GM18519 (cell line): Measurements from ENCODE around the gene BAZ1A.
"Not testable (repeated sequence)": the region's sequence is repeated elsewhere in the genome, so short reads cannot be mapped to it uniquely, and the experiment has no call there.

Experiments used
- ATAC-seq: cut with Tn5 transposase; IDR thresholded peaks from one replicate; pipeline ENCODE4 v1.9.1; 2021; ENCODE audit warnings: mild to moderate bottlenecking, moderate library complexity; ENCODE audit not compliant: unreplicated experiment, low FRiP score

The BAZ1A gene

DNA sequence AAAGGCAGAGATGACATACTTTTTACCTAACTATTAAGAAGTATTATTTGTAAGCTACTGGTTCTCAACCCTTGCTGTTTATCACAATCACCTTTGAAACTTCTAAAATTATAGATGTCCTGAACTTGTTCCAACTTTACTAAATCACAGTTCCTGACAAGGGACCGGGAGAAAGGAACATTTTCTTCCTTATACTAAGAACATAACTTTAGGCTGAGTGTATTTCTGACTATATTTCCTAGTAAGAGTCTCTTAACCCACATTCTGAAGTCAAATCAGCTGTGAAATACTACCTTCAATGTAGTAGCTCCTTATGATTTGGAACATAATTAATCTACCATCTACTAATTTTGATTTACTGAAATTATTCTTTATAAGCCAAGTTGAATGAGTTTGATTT lies 80.2 kb downstream of the BAZ1A start:
- ATAC-seq: no peak

DNA sequence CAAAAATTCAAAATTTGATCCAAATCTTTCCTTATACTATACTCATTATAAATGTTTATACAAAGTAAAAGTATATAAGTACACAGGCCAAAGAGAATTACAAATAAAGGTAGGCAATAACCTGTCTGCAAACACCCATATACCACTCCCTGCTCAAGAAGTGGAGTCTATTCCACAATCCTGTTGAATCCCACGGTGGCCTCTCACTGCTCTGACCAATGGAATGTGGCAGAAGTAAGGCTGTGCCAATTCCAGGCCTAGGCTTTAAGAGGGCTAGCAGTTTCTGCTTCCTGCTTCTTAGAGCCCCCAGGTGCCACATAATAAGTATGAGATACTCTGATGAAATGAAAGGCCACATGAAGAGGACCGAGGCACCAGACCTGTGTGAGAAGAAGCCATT lies 80.9 kb downstream of the BAZ1A start:
- no peak for ATAC-seq

DNA sequence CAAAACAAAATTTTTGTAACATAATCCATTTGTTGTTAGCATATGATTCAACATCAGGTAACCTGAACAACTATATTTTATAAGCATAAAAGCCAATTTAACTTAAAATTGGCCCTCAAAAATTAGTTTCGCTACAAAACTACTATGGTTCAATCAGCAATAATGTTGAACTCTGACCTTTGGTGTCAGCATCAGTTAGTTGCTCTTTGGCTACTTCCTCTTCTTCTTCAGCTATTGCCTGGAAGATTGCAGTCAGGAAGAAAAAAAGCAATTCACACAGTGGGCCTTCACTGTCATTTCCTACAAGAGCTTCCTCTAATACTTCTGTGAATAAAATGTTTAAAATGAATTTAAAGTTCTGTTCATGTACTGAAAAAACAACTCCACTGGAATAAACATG lies 82.6 kb downstream of the BAZ1A start:
- ATAC-seq: no peak

DNA sequence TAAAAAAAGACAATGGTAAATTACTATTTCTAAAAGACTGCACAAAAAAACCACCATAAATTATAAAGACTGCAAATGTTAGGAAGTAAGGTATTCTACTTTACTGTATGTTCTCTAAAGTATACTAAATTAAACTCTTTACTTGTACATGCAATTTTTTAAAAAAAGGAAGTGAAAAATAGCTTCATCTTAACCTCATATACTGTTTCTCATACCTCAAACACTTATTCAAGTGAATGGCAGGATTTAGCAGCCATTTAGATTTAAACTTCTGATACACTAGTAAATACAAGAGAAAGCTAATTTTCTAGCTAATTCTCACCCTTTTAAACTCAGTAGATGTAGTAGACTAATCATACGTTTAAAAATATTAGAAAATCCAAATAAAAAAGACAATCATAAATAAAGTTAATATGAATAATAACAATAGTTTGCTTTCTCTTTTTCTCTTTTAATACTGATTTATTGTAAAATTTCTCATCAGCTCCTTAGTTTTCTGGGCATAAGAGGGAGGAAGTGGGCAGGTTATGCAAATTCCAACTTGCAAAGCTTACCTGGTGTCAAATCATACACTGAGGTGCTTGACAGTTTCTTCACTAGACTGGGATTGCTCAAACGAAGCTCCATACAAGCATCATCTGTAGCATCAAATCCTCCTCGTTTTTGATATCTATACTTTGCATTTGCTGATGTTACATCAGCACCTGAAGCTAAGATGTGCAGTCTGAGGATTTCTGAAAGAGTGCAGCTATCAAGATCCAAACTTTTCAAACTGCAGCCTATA lies 89.7 kb downstream of the BAZ1A start:
- peak; percentile 58 for ATAC-seq

DNA sequence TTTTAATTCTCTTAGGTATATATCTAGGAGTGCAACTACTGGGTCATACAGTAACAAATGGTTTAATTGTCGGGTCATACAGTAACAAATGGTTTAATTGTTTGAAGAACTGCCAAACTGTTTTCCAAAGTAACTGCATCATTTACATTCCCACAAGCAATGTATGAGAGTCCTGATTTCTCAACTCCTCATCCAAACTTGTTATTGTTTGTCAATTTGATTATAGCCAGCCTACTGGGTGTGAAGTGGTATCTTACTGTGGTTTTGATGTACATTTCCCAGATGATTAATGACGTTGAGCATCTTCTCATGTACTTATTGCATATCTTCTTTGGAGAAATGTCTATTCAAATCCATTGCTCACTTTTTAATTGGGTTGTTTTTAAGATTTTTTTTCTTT lies 93.1 kb downstream of the BAZ1A start:
- no peak for ATAC-seq

DNA sequence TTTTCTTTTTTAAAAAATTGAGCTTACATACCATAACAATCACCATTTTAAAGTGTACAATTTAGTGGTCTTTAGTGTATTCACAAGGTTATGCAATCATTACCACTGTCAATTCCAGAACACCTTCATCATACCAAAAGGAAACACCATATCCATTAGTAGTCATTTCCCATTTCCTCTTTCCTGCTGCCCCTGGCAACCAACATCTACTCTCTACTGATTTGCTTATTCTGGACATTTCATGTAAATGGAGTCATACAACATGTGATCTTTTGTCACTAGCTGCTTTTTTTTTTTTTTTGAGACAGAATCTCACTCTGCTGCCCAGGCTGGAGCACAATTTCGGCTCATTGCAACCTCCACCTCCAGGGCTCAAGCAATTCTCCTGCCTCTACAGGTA lies 93.9 kb downstream of the BAZ1A start:
- ATAC-seq: no peak

DNA sequence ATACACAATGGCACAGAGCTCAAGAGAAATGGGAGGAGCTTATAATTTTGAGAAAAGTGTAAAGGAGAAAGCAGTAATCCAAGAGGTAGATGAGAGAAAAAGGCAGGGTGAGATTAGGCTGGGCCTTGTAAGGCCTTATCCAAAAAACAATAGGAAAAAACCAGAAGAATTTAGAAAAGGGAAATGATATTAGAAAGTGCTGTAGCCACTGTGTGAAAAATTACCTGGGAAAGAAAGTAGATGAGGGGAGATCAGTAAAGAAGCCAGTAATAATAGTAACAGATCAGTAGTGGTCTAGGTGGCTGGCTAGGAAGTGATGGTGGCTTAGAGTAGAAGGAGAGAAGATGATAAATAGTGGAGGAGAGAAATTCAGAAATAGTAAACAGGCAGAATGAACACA lies 94.5 kb downstream of the BAZ1A start:
- no peak for ATAC-seq

DNA sequence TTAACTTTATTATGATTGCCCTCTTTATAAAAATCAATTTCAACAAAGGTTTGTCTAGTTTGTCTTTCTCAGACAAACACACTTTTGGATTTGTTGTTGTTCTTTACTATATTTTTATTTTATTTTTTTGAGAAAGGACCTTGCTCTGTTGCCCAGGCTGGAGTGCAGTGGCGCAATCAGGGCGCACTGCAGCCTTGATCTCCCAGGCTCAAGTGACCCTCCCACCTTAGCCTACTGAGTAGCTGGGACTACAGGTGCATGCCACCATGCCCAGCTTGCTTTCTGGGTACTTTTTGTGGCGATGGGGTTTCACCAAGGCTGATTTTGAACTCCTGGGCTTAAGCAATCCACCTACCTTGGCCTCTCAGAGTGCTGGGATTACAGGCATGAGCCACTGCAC lies 96.4 kb downstream of the BAZ1A start:
- no peak for ATAC-seq

DNA sequence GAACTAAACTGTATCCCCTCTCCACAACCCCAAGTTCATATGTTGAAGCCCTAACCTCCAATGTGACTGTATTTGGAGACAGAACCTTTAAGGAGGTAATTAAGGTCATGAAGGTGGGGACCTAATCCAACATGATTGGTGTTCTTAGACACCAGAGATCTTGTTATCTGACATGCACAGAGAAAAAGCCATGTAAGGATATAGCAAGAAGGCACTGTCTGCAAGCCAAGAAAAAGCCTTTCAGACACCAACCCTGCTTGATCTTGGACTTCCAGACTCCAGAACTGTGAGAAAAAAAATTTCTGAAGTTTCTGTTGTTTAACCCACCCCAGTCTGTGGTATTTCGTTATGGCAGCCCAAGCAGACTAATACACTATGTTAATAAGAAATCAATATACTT lies 98.5 kb downstream of the BAZ1A start:
- no peak for ATAC-seq

DNA sequence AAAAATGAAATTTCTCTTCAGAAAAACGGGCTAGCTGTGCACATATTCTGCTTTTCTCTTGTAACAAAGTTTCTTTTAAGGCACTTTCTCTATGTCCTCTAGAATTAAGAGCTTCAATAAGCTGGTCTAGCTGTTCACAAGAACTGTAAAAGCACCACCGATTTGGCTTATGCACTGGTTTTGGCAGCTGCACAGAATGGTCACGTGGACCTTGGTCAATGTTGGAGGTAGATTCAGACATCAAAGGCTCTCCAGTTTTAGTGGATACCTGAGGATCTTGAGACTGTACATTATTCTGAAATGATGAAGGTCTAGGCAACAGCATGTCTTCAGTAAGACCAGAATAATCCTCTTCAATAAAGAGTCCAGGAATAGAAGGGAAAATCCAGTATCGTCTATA lies 99.2 kb downstream of the BAZ1A start:
- no peak for ATAC-seq

DNA sequence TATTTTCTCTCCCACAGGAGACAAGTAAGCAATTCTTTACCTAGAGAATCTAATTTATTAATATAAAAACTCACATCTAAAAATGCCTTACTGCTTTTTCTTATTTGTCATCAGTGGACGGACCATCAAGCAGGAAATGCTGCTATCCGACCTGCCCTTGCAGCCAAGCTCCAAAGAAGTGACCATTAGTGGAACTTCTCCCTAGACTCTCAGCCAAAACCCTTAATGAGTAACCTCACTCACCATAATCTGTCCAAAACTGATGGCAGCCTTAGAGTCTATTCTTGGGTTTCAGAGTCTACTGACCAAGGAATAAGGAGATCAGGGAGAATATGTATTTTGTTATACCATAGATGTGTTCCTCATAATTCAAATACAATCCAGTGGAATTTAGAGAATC lies 99.8 kb downstream of the BAZ1A start:
- no peak for ATAC-seq

DNA sequence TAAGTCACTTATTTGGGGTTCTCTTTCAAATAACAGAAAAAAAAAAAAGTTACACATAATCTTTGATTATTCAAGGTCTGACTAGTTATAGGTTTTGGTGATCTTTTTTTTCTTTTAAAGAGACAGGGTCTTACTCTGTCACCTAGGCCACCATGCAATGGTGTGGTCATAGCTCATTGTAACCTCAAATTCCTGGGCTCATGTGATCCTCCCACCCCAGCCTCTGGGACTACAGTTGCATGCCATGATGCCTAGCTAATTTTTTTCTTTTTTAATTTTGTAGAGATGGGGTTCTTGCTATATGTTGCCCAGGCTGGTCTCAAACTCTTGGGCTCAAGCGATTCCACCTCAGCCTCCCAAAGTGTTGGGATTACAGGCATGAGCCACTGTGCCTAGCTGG lies 104.3 kb downstream of the BAZ1A start:
- ATAC-seq: no peak

DNA sequence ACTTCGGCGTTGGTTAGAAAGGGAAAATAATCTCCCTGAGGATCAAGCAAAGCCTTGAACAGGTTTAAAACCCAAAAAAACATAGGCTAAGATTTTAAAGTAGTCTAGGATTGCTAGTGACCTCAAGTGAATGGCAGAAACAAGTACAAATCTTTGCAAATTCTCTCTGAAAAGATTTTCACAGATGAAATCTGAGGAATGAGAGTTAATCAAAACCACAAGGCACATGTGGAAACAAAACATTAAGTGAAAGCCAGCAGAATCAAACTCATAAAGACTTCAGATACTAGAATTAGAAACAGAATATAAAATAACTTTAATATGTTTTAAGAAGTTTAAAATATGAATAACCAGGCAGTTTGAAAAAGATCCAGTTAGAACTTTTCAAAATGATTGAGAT lies 108.6 kb downstream of the BAZ1A start:
- no peak for ATAC-seq

DNA sequence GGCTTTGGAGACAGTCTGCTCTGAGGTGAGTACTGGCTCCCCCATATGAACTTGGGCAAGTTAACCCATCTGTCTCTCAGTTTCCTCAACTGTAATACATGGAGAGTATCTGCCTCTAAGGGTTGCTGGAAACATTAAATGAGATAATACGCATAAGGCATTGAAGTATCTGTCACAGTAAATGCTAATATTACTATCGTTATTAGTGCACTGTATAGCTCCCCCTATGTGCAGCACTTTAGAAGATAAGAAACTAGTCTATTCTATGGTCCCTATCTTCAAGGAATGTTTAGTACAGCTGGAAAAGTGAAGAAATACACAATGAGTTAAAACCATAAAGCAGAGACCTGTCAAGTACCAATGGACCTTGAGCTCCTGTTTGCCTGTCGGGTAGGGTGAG lies 109.1 kb downstream of the BAZ1A start:
- no peak for ATAC-seq

DNA sequence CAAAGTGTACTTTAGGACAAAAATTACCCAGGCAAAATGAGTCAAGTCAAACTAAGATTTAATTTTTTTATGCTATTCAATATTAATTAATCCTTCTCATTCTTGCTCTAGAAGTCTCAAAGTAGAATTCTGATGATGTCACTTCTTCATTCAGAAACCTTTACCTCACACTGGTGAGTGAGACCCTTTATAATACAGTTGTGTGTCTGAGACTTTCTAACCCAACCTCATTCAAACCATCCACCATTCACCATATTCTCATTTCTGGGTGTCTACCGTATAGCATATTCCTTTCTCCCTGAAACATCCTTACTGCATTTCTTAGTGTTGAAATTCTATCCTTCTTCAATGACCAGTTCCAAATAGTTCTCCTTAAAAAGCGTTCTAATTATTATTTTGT lies 119.9 kb downstream of the BAZ1A start:
- ATAC-seq: no peak

DNA sequence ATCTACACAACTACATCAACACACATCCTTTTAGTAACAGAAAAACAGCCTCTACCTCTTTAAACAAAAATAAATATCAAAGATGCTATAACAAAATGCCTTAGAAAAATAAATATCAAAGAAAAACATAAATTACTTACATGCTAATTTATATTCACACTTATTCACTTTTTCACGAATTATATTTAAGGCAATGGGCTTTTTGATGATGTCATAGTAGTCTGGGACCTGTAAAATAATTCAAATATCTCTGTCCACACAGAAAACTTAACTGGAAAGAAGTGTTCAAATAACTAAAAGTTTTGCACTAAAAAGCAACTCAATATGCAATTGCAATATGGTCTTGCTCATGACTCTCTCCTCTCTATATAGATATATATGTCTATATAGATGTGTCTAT lies 120.5 kb downstream of the BAZ1A start:
- ATAC-seq: no peak

DNA sequence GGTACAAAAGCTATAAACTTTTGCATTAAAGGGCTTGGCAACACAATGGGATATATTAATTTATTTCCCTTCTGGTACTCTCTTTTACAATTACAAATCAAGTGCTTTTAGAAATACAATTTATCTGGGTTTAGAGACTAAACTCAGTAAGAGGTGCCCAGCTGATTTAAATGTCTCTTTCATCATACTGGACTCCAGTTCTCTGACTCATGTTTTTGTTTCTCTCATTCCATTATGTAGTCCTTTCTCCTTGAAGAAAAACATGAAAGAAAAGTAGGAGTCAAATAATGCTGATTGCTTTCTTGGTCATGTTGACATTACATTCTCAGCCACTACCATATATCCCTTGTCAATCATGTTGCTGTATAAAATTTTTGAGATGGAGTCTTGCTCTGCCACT lies 124.5 kb downstream of the BAZ1A start:
- no peak for ATAC-seq

DNA sequence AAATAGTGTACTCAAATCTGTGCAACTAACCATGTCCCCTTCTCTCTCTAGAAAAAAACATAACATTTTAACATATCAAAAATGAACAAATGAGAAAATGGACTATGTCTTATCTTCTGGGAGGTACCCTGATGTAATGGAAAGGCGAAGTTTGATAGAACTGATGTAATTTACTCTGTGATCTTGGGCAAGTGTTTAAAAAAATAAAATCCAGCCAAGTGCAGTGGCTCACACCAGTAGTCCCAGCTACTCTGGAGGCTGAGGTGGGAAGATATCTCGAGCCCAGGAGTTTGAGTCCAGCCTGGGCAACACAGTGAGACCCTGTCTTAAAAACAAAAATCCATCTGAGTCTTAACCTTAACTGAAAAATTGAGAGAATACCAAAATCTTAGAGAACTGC lies 124.9 kb downstream of the BAZ1A start:
- ATAC-seq: no peak

DNA sequence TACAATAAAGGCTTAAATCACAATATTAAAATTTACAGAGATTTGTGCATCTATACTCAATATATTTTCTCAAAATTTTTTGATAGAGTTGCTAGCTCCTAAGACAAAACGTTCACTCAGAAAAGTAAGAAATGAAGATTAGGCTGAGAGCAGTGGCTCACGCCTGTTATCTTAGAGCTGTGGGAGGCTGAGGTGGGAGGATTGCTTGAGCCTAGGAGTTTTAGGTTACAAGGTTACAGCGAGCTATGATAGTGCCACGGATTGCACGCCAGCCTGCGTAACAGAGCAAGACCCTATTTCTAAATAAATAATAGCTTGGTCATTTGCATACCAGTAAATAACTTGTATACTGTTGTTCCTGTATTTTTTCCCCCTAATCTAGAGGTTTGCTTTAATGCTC lies 125.8 kb downstream of the BAZ1A start:
- no peak for ATAC-seq

DNA sequence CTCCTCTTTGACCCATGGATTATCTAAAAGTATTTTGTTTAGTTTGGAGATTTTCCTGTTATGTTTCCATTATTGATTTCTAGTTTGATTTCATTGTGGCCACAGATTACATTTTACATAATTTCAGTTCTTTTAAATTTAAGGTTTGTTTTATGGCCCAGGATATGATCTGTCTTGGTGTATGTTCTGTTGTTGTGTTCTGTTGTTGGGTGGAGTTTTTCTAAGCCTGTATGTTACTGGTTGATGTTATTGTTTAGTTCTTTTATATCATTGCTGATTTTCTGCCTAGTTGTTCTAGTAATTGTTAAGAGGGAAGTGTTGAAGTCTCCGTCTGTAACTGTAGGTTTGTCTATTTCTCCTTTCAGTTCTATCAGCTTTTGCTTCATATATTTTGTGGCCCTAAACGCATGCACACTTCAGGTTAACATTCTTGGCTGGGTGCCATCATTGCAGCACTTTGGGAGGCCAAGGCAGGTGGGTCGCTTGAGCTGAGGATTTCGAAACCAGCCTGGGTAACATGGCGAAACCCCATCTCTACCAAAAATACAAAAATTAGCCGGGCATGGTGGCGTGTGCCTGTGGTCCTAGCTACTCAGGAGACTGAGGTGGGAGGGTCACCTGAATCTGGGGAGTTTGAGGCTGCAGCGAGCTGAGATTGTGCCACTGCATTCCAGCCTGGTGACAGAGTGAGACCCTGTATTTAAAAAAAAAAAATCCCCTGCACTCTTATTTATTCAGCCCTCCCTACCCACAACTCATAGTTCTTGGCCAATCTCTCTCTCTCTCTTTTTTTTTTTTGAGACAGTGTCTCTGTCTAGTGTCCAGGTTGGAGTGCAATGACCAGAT lies 132.7 kb downstream of the BAZ1A start:
- no peak for ATAC-seq

DNA sequence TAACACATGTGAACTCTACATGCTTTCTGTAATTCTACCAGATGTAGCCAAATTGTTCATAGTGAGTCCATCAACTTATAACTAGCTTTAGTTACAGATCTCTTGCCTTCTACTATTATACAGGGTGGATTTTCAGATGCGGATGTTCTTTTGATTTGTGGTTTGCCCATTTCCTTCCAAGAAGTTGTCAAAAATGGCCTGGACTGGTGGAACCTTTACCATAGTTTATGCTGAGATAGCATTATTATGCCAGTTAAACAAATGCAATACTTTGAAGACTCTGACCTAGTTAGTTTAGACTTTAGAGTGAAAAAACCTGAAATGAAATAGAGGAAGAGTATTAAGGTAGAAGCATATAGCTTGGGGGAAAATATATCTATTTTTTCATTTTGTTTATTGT lies 133.3 kb downstream of the BAZ1A start:
- no peak for ATAC-seq

DNA sequence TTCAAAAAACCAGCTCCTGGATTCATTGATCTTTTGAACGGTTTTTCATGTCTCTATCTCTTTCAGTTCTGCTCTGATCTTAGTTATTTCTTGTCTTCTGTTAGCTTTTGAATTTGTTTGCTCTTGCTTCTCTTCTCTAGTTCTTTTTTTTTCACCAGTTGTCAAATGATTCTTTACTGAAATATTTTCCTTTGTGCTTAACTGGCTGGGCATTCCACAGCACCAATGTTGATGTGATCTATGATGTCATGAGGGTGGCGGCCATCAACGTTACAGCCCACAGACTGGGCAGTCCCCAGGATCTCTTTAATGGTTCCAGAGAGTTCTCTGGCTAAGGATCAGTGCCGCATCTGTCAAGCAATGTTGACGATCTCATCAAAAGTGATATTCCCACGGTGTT lies 135.0 kb downstream of the BAZ1A start:
- not testable (repeated sequence) for ATAC-seq
